CD4-positive, alpha-beta T cell (primary cell): ENCODE measurements around the gene ARVCF. TPM values are rescaled to one million over a fixed set of nuclear protein-coding genes. Genes with fewer than 3 reads are reported as not detected.

Experiments
- ATAC-seq: fragments of 200-7000 bp; cut with Tn5 transposase; one replicate; pipeline ENCODE4 v1.10.0; 2022; ENCODE audit warnings: mild to moderate bottlenecking; ENCODE audit not compliant: poor library complexity
- CTCF ChIA-PET: fragments of 350-600 bp; sonication (Branson Sonifier 250); formaldehyde crosslinking; loops from one replicate; lab custom pipeline; 2021; ENCODE audit warnings: antibody characterized with exemption, inconsistent platforms; lab: Charles Lee
- POLR2A ChIA-PET: fragments of 350-600 bp; sonication (Branson Sonifier 250); formaldehyde crosslinking; loops from one replicate; lab custom pipeline; 2021; ENCODE audit warnings: antibody characterized with exemption, inconsistent platforms; lab: Charles Lee
- DNase-seq, 14 experiments: peaks; one replicate each; pipeline ENCODE4 v3.0.0-alpha.2; 2013 to 2020; ENCODE audit warnings: mixed read lengths in 2 of 14
- H3K27ac ChIP-seq, 2 donors: one replicate each; pipeline versions ENCODE4 v1.5.1 to v1.7.0; 2013; ENCODE audit warnings: low read length in 2 of 2, low read depth in 1 of 2, mild to moderate bottlenecking in 1 of 2
- H3K27me3 ChIP-seq, 2 experiments: 1 replicate in 1 of 2; 2 replicates in 1 of 2; pipeline versions ENCODE4 v1.6.1 to v1.7.0; 2013; ENCODE audit warnings: low read length in 2 of 2, control low read depth in 1 of 2, mild to moderate bottlenecking in 1 of 2, moderate library complexity in 1 of 2; ENCODE audit not compliant: insufficient read depth in 2 of 2, control insufficient read depth in 1 of 2
- H3K36me3 ChIP-seq: one replicate; pipeline ENCODE4 v1.6.1; 2013; ENCODE audit warnings: low read length, control low read depth; ENCODE audit not compliant: insufficient read depth
- H3K4me1 ChIP-seq: one replicate; pipeline ENCODE4 v1.6.1; 2013; ENCODE audit warnings: low read length, control low read depth; ENCODE audit not compliant: insufficient read depth
- H3K4me3 ChIP-seq: one replicate; pipeline ENCODE4 v1.5.1; 2013; ENCODE audit warnings: mild to moderate bottlenecking, low read length, moderate library complexity
- H3K9me3 ChIP-seq, 2 experiments: 1 replicate in 1 of 2; 2 replicates in 1 of 2; pipeline versions ENCODE4 v1.6.1 to v1.7.0; 2013; ENCODE audit warnings: low read length in 2 of 2, mild to moderate bottlenecking in 2 of 2, control low read depth in 1 of 2, moderate library complexity in 1 of 2; ENCODE audit not compliant: control insufficient read depth in 1 of 2, insufficient read depth in 1 of 2
- H3K27ac Mint-ChIP-seq: one replicate; pipeline ENCODE4 v1.8.0; 2020; ENCODE audit warnings: mixed read lengths
- H3K27me3 Mint-ChIP-seq: one replicate; pipeline ENCODE4 v1.8.0; 2021; ENCODE audit warnings: mixed read lengths
- H3K36me3 Mint-ChIP-seq: one replicate; pipeline ENCODE4 v1.8.0; 2021; ENCODE audit warnings: low read depth, mixed read lengths
- H3K4me1 Mint-ChIP-seq: one replicate; pipeline ENCODE4 v1.8.0; 2021; ENCODE audit warnings: low read depth, mixed read lengths
- H3K4me3 Mint-ChIP-seq: one replicate; pipeline ENCODE4 v1.8.0; 2020; ENCODE audit warnings: mild to moderate bottlenecking, mixed read lengths
- H3K9me3 Mint-ChIP-seq: one replicate; pipeline ENCODE4 v1.8.0; 2020; ENCODE audit warnings: mixed read lengths
- CTCF ChIP-seq: fragments of 200-600 bp; IDR thresholded peaks from one replicate; pipeline ENCODE4 v1.8.0; 2022; ENCODE audit warnings: antibody characterized with exemption, mild to moderate bottlenecking
- intact Hi-C, 2 experiments: fragments of 100-400 bp; cut with DNase I in 1 of 2; cut with micrococcal nuclease in 1 of 2; formaldehyde crosslinking; loops; one replicate each; pipeline versions ENCODE4 v1.15.1 to v1.9.0; 2023 to 2025; cut with DNase I, micrococcal nuclease
- total RNA-seq, 174 experiments: library from RNA in 2 of 174; stranded (reverse) in 2 of 174; gene quantifications; one replicate each; pipeline ENCODE4 v1.2.3 and lab custom pipeline; 2021 to 2026

The ARVCF gene
- total RNA-seq, 2 experiments from 2014 or later: 2.2 to 2.5 TPM

- no peaks in the 10 kb centered on the region for H3K27me3 ChIP-seq
- Mint-ChIP-seq H3K27ac (no peak overlapping the region), H3K4me3 (no peak overlapping the region), H3K27me3 (no peaks in the 10 kb centered on the region), H3K9me3 (no peaks in the 10 kb centered on the region), H3K36me3 (peaks cover 59% of the 10 kb centered on the region), H3K4me1 (no peaks in the 10 kb centered on the region)
- CTCF ChIA-PET: no interaction called here
- ATAC-seq (no peak), DNase-seq (peak in 2 of 14 experiments; percentile 26 to 27)
- intact Hi-C loops: no loop called here
- POLR2A ChIA-PET: no interaction called here
- H3K4me1 ChIP-seq: no peaks in the 10 kb centered on the region
- H3K27ac ChIP-seq: no peak overlapping the region
- no peak for TF ChIP-seq CTCF
- peaks cover 53% of the 10 kb centered on the region for H3K36me3 ChIP-seq
- no peaks in the 10 kb centered on the region for H3K9me3 ChIP-seq
- H3K4me3 ChIP-seq: no peak overlapping the region
These were observed 44.3 kb upstream of the ARVCF start for GRCh38 chr22:20060700-20061480.

- Mint-ChIP-seq H3K9me3 (no peaks in the 10 kb centered on the region), H3K36me3 (peaks cover 65% of the 10 kb centered on the region), H3K4me1 (no peaks in the 10 kb centered on the region), H3K27ac (no peak overlapping the region), H3K4me3 (no peak overlapping the region), H3K27me3 (no peaks in the 10 kb centered on the region)
- H3K4me1 ChIP-seq: no peaks in the 10 kb centered on the region
- peaks cover 64% of the 10 kb centered on the region for H3K36me3 ChIP-seq
- H3K27me3 ChIP-seq: no peaks in the 10 kb centered on the region
- no peak overlapping the region for H3K4me3 ChIP-seq
- no peak for DNase-seq
- TF ChIP-seq CTCF: no peak
- no peaks in the 10 kb centered on the region for H3K9me3 ChIP-seq
- H3K27ac ChIP-seq: no peak overlapping the region
- ATAC-seq: no peak
- intact Hi-C loops: no loop called here
- ChIA-PET CTCF (no interaction called here), POLR2A (no interaction called here)
These were observed 42.6 kb upstream of the ARVCF start for GRCh38 chr22:20058989-20059770.

GRCh38 chr22:20057596-20058268, 41.1 kb upstream of the ARVCF start:
- Mint-ChIP-seq H3K9me3 (no peaks in the 10 kb centered on the region), H3K4me3 (no peak overlapping the region), H3K4me1 (no peaks in the 10 kb centered on the region), H3K27me3 (no peaks in the 10 kb centered on the region), H3K27ac (no peak overlapping the region), H3K36me3 (peaks cover 68% of the 10 kb centered on the region)
- intact Hi-C loops: no loop called here
- Histone ChIP-seq H3K4me1 (no peaks in the 10 kb centered on the region), H3K36me3 (peaks cover 66% of the 10 kb centered on the region), H3K27me3 (no peaks in the 10 kb centered on the region), H3K9me3 (no peaks in the 10 kb centered on the region), H3K27ac (no peak overlapping the region), H3K4me3 (no peak overlapping the region)
- no peak for ATAC-seq
- ChIA-PET CTCF (no interaction called here), POLR2A (no interaction called here)
- DNase-seq: no peak
- no peak for TF ChIP-seq CTCF
